ENCODE data around the gene TNFRSF8.

TNFRSF8 gene

GRCh38 chr1:12147201-12147701 lies 84.1 kb downstream of the TNFRSF8 start:
- Histone ChIP-seq H3K9me3 (ENCODE audit: control insufficient read depth, low read length) (no peaks in the 10 kb centered on the region), H3K4me1 (ENCODE audit: control insufficient read depth, insufficient read depth, low read length) (peaks cover 7% of the 10 kb centered on the region), H3K27ac (ENCODE audit: insufficient read depth, low read depth, low read length, poor library complexity, severe bottlenecking) (no peak overlapping the region), H3K4me3 (ENCODE audit: insufficient read depth, low read depth, low read length) (no peak overlapping the region), H3K27me3 (ENCODE audit: control insufficient read depth, insufficient read depth, low read length, poor library complexity, severe bottlenecking) (no peaks in the 10 kb centered on the region), H3K36me3 (ENCODE audit: control insufficient read depth, insufficient read depth, low read length) (no peaks in the 10 kb centered on the region)
- 73% methylated on average over 8 of the region's 8 CpGs for WGBS, 2 experiments

DNA sequence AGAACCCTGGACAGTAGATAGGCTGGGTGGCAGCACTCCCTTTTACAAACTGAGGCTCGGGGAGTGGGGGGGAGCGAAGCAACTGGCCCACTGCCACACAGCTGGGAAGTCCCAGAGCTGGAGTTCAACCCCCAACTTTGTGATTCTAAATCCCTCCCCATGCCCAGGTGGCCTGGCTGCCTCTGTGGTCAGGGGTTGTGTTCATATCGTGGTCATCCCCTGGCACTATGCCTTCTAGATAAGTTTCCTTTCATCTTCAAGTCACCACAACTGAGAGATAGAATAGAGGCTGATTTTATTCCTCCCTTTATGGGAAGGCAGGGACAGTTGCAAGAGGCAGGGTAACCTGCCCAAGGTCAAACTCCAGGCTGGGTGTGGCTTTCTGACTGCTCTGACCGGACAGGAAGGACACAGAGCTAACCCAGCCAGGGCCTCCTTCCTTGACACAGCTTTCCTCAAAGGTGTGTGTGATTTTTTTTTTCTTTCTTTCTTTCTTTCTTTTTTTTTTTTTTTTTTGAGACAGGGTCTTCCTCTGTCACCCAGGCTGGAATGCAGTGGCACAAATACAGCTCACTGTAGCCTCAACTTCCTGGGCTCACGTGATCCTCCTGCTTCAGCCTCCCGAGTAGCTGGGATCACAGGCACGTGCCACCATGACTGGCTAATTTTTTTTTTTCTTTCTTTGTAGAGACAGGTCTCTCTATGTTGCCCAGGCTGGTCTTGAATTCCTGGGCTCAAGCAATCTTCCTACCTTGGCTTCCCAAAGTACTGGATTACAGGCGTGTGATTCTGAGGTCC lies 85.3 kb downstream of the TNFRSF8 start:
- WGBS, 2 experiments = 94 to 95% methylated on average over 8 of the region's 8 CpGs
- Histone ChIP-seq H3K27ac (ENCODE audit: insufficient read depth, low read depth, low read length, poor library complexity, severe bottlenecking) (no peak overlapping the region), H3K4me1 (ENCODE audit: control insufficient read depth, insufficient read depth, low read length) (peaks cover 7% of the 10 kb centered on the region), H3K9me3 (ENCODE audit: control insufficient read depth, low read length) (no peaks in the 10 kb centered on the region), H3K27me3 (ENCODE audit: control insufficient read depth, insufficient read depth, low read length, poor library complexity, severe bottlenecking) (no peaks in the 10 kb centered on the region), H3K4me3 (ENCODE audit: insufficient read depth, low read depth, low read length) (no peak overlapping the region), H3K36me3 (ENCODE audit: control insufficient read depth, insufficient read depth, low read length) (no peaks in the 10 kb centered on the region)

DNA sequence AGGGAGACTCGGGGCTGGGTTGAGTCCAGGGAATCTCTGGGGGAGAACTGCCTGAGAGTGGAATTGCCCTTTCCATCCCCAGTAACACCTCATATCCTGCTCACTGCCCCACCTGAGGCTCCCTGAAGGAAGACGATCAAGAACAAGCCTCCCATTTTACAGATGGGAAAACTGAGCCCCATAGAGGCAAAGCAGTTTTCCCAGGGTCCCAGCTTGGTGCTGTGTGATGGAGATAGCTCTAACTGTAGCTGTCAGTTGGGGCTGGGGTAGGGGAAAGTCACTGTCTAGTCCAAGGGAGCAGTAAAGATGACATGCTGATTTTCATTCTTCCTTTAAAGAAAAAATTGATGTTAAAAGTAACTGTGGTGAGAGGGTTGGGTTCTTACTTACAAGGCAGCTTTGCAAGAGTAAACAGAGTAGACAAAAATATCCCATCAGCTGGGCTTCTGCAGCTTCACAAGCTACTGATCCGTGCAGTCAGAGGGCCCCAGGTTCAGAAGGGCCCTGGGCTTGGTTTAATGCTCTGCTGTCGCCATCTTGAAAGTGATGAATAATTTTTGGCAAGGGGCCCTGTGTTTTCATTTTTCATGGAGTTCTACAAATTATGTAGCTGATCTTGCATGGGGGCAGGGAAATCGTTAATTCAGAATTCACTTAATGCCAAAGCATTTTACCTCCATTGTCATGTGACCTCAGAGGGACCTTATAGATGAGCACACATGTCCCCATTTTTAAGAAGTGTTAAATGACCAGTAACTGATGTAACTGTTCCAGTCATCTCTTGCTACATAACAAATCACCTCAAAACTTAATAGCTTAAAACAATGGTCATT lies 86.1 kb downstream of the TNFRSF8 start:
- Histone ChIP-seq H3K4me1 (ENCODE audit: control insufficient read depth, insufficient read depth, low read length) (peaks cover 7% of the 10 kb centered on the region), H3K4me3 (ENCODE audit: insufficient read depth, low read depth, low read length) (no peak overlapping the region), H3K27ac (ENCODE audit: insufficient read depth, low read depth, low read length, poor library complexity, severe bottlenecking) (no peak overlapping the region), H3K9me3 (ENCODE audit: control insufficient read depth, low read length) (no peaks in the 10 kb centered on the region), H3K27me3 (ENCODE audit: control insufficient read depth, insufficient read depth, low read length, poor library complexity, severe bottlenecking) (no peaks in the 10 kb centered on the region), H3K36me3 (ENCODE audit: control insufficient read depth, insufficient read depth, low read length) (no peaks in the 10 kb centered on the region)
- 91 to 97% methylated on average over 5 of the region's 5 CpGs for WGBS, 2 experiments

DNA sequence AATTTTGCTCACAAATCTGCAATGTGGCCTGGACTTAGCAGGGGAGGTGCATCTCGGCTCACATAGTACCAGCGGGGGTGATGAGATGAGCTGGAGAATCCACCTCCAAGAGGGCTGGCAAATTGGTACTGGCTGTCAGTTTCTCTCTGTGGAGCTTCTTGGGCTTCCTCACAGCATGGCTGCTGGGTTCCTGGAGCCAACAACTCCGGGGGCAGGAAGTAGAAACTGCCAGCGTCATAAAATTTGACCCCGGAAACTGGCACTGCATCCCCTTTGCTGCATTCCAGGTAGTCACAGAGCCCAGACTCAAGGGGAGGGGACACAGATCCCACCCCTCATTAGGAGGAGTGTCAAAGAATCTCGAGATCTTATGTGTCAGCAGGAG lies 86.7 kb downstream of the TNFRSF8 start:
- no peaks in the 10 kb centered on the region for H3K36me3 ChIP-seq (ENCODE audit: control insufficient read depth, insufficient read depth, low read length)
- H3K27me3 ChIP-seq (ENCODE audit: control insufficient read depth, insufficient read depth, low read length, poor library complexity, severe bottlenecking) = no peaks in the 10 kb centered on the region
- 91% methylated on average over 6 of the region's 6 CpGs for WGBS, 2 experiments
- no peak overlapping the region for H3K4me3 ChIP-seq (ENCODE audit: insufficient read depth, low read depth, low read length)
- peaks cover 7% of the 10 kb centered on the region for H3K4me1 ChIP-seq (ENCODE audit: control insufficient read depth, insufficient read depth, low read length)
- no peaks in the 10 kb centered on the region for H3K9me3 ChIP-seq (ENCODE audit: control insufficient read depth, low read length)
- no peak overlapping the region for H3K27ac ChIP-seq (ENCODE audit: insufficient read depth, low read depth, low read length, poor library complexity, severe bottlenecking)

- Histone ChIP-seq H3K36me3 (ENCODE audit: control insufficient read depth, insufficient read depth, low read length) (no peaks in the 10 kb centered on the region), H3K4me3 (ENCODE audit: insufficient read depth, low read depth, low read length) (no peak overlapping the region), H3K27ac (ENCODE audit: insufficient read depth, low read depth, low read length, poor library complexity, severe bottlenecking) (no peak overlapping the region), H3K9me3 (ENCODE audit: control insufficient read depth, low read length) (no peaks in the 10 kb centered on the region), H3K4me1 (ENCODE audit: control insufficient read depth, insufficient read depth, low read length) (peaks cover 7% of the 10 kb centered on the region), H3K27me3 (ENCODE audit: control insufficient read depth, insufficient read depth, low read length, poor library complexity, severe bottlenecking) (no peaks in the 10 kb centered on the region)
- 90 to 91% methylated on average over 9 of the region's 9 CpGs for WGBS, 2 experiments
These were observed 87.5 kb downstream of the TNFRSF8 start for GRCh38 chr1:12150456-12151200.

DNA sequence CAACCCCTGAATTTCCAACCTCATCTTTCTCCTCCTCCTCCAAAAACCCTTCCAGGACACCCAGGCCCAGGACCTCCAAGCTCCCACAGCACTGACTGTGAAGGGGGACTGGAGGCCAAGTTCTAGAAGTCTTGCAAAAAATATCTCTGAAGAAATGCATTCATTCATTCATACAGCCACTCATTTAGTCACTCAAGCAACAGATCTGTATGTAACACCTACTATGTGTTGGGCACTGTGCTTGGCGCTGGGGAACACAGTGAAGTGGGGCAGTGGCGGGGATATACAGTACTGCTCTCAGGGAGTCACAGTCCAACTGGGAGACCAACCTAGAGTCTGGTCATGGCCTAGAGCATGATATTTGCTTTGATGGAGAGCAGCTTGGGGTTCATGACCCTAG lies 88.4 kb downstream of the TNFRSF8 start:
- Histone ChIP-seq H3K4me3 (ENCODE audit: insufficient read depth, low read depth, low read length) (no peak overlapping the region), H3K4me1 (ENCODE audit: control insufficient read depth, insufficient read depth, low read length) (peaks cover 7% of the 10 kb centered on the region), H3K9me3 (ENCODE audit: control insufficient read depth, low read length) (no peaks in the 10 kb centered on the region), H3K27ac (ENCODE audit: insufficient read depth, low read depth, low read length, poor library complexity, severe bottlenecking) (no peak overlapping the region), H3K27me3 (ENCODE audit: control insufficient read depth, insufficient read depth, low read length, poor library complexity, severe bottlenecking) (no peaks in the 10 kb centered on the region), H3K36me3 (ENCODE audit: control insufficient read depth, insufficient read depth, low read length) (no peaks in the 10 kb centered on the region)
- 95% methylated on average over 2 of the region's 2 CpGs for WGBS, 2 experiments

- H3K36me3 ChIP-seq (ENCODE audit: control insufficient read depth, insufficient read depth, low read length) = no peaks in the 10 kb centered on the region
- H3K4me3 ChIP-seq (ENCODE audit: insufficient read depth, low read depth, low read length) = no peak overlapping the region
- H3K9me3 ChIP-seq (ENCODE audit: control insufficient read depth, low read length) = no peaks in the 10 kb centered on the region
- no peaks in the 10 kb centered on the region for H3K27me3 ChIP-seq (ENCODE audit: control insufficient read depth, insufficient read depth, low read length, poor library complexity, severe bottlenecking)
- H3K4me1 ChIP-seq (ENCODE audit: control insufficient read depth, insufficient read depth, low read length) = peaks cover 4% of the 10 kb centered on the region
- no peak overlapping the region for H3K27ac ChIP-seq (ENCODE audit: insufficient read depth, low read depth, low read length, poor library complexity, severe bottlenecking)
- 86 to 90% methylated on average over 7 of the region's 7 CpGs for WGBS, 2 experiments
These were observed 89.2 kb downstream of the TNFRSF8 start for GRCh38 chr1:12152113-12152891.

GRCh38 chr1:12153181-12153785 lies 90.2 kb downstream of the TNFRSF8 start:
- Histone ChIP-seq H3K36me3 (ENCODE audit: control insufficient read depth, insufficient read depth, low read length) (no peaks in the 10 kb centered on the region), H3K4me3 (ENCODE audit: insufficient read depth, low read depth, low read length) (no peak overlapping the region), H3K4me1 (ENCODE audit: control insufficient read depth, insufficient read depth, low read length) (peaks cover 10% of the 10 kb centered on the region), H3K27ac (ENCODE audit: insufficient read depth, low read depth, low read length, poor library complexity, severe bottlenecking) (no peak overlapping the region), H3K27me3 (ENCODE audit: control insufficient read depth, insufficient read depth, low read length, poor library complexity, severe bottlenecking) (no peaks in the 10 kb centered on the region), H3K9me3 (ENCODE audit: control insufficient read depth, low read length) (no peaks in the 10 kb centered on the region)
- WGBS, 2 experiments = 84 to 85% methylated on average over 13 of the region's 13 CpGs

GRCh38 chr1:12155328-12155727 lies 92.2 kb downstream of the TNFRSF8 start:
- no peak overlapping the region for H3K4me3 ChIP-seq (ENCODE audit: insufficient read depth, low read depth, low read length)
- WGBS, 2 experiments = 85 to 96% methylated on average over 2 of the region's 2 CpGs
- H3K27me3 ChIP-seq (ENCODE audit: control insufficient read depth, insufficient read depth, low read length, poor library complexity, severe bottlenecking) = no peaks in the 10 kb centered on the region
- no peak overlapping the region for H3K27ac ChIP-seq (ENCODE audit: insufficient read depth, low read depth, low read length, poor library complexity, severe bottlenecking)
- H3K4me1 ChIP-seq (ENCODE audit: control insufficient read depth, insufficient read depth, low read length) = peaks cover 17% of the 10 kb centered on the region
- H3K9me3 ChIP-seq (ENCODE audit: control insufficient read depth, low read length) = no peaks in the 10 kb centered on the region
- H3K36me3 ChIP-seq (ENCODE audit: control insufficient read depth, insufficient read depth, low read length) = no peaks in the 10 kb centered on the region
